ENCODE measurements around the gene RIN3. TPM values are rescaled to one million over a fixed set of nuclear protein-coding genes. Genes with fewer than 3 reads are reported as not detected.

Gene RIN3
- total RNA-seq, 1 donor: 7.2 TPM

DNA sequence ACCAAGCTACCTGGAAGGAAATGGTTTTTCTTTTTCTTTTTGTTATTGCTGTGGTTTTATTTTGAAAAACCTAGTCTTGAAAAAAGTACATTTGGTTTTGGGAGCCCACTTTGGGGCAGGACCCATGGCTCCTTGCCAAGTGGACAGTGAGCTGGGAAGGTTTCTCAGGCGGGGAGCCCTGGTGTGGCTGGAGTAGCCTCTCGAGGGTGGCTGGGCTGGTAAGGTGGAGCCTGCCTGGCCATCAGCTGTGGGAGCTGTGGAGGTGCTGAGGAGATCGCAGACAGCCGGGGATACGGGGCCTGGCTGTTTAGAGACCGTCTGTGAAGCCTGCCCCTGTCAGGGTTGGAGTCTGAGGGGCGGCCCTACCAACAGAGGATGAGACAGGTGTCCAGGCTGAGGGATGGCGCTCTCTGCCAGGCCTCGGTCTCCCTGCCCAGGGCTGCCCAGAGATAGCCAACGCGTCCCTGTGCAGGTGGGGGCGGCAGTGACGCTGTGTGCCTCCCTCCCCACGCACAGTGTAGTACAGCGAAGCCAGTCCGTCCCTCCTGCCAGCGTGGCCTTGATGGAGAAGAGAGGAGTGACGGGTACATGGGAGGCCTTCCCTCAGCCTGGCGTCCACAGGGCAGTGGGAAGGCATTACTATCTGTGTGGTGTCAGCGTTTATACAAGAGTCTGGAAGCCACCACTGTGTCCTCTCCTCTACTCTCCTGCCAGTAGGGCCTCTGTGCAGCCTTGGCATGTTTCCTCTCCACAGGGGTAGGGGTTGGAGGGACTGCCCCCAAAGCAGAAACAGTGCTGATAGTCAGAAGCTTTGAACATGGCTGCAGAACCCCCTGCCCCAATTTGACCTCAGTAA, 5.9 kb downstream of the RIN3 start:
- no peak overlapping the region for H3K4me3 ChIP-seq (ENCODE audit: low read depth, low read length)
- DNase-seq (ENCODE audit: low read depth): no peak
- TF ChIP-seq, protein P1, sequence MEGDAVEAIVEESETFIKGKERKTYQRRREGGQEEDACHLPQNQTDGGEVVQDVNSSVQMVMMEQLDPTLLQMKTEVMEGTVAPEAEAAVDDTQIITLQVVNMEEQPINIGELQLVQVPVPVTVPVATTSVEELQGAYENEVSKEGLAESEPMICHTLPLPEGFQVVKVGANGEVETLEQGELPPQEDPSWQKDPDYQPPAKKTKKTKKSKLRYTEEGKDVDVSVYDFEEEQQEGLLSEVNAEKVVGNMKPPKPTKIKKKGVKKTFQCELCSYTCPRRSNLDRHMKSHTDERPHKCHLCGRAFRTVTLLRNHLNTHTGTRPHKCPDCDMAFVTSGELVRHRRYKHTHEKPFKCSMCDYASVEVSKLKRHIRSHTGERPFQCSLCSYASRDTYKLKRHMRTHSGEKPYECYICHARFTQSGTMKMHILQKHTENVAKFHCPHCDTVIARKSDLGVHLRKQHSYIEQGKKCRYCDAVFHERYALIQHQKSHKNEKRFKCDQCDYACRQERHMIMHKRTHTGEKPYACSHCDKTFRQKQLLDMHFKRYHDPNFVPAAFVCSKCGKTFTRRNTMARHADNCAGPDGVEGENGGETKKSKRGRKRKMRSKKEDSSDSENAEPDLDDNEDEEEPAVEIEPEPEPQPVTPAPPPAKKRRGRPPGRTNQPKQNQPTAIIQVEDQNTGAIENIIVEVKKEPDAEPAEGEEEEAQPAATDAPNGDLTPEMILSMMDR (IDR thresholded peaks at IDR 0.05; ENCODE audit: insufficient read depth, low read length): no peak

DNA sequence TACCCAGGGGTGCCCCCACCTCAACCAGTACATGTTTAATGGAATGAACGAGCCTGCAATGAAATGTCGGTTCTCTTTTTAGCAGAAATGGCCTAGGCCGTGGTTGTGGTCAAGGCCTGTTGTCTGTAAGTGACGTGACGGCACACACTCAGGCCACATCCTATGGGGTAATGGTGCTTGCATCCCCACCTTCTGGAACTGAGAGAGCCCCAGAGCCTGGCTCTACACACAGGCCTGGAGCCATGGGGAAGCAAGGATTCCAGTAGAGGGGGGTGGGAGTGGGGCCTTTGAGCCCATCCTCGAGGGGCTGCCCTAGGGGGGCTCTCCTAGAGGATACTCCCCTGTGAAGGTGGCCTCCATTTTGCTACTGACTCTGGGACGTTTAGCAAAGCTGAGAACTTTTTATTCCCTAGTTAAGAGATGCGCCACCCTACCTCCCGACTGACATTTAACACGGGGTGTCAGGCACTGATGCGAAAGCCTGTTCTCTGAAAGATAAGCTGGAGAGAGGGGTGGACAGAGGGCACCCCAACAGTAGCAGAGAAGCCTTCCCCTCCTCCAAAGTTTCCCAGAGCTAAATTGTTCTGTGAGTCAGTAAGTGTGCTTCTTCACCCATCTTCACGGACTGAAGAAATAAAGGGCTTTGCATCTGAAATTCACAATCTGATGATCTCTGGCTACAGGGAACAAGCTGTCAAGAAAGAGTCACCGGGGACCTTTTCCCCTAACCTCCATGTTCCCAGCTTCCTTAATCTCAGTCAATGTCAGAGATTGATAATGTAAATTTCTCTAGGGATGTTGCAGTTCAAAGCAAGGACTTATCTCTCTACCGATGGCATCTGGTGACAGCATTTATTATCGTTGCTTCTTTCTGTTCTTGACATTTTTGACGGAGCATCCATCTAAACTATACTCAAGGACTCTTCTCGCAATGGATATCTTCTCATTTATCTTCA, 6.8 kb downstream of the RIN3 start:
- H3K4me3 ChIP-seq (ENCODE audit: low read depth, low read length): no peak overlapping the region
- TF ChIP-seq, protein P1 (IDR thresholded peaks at IDR 0.05; ENCODE audit: insufficient read depth, low read length): no peak
- DNase-seq (ENCODE audit: low read depth): no peak

DNA sequence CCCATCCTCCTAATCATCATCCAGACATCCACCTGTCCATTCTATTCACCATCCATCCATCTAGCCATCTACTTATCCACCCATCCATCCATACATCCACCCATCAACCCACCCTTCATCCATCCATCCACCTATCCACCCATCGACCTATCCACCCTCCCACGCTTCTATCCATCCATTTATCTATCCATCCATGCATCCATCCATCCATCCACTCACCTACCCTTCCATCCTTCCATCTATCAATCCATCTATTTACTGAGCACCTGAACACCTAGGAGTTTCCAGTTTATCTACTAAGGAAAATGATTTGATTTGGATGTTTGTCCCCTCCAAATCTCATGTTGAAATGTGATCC, 7.5 kb downstream of the RIN3 start:
- DNase-seq (ENCODE audit: low read depth): no peak
- H3K4me3 ChIP-seq (ENCODE audit: low read depth, low read length): no peak overlapping the region
- TF ChIP-seq, protein P1 (IDR thresholded peaks at IDR 0.05; ENCODE audit: insufficient read depth, low read length): no peak

DNA sequence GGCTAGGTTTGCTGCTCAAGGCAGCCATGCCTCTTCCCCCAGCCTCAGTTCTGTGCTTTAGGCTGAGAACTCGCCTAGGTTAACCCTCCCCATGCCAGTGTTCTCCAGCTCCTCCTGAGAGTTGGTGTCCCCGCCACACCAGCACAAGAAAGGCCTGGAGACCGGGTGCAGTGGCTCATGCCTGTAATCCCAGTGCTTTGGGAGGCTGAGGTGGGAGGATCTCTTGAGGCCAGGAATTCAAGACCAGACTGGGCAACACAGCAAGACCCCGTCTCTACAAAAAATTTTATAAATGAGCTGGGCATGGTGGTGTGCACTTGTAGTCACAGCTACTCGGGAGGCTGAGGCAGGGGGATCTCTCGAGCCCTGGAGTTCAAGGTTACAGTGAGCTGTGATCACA, 10.2 kb downstream of the RIN3 start:
- DNase-seq (ENCODE audit: low read depth): no peak
- TF ChIP-seq, protein P1 (IDR thresholded peaks at IDR 0.05; ENCODE audit: insufficient read depth, low read length): no peak
- no peak overlapping the region for H3K4me3 ChIP-seq (ENCODE audit: low read depth, low read length)

DNA sequence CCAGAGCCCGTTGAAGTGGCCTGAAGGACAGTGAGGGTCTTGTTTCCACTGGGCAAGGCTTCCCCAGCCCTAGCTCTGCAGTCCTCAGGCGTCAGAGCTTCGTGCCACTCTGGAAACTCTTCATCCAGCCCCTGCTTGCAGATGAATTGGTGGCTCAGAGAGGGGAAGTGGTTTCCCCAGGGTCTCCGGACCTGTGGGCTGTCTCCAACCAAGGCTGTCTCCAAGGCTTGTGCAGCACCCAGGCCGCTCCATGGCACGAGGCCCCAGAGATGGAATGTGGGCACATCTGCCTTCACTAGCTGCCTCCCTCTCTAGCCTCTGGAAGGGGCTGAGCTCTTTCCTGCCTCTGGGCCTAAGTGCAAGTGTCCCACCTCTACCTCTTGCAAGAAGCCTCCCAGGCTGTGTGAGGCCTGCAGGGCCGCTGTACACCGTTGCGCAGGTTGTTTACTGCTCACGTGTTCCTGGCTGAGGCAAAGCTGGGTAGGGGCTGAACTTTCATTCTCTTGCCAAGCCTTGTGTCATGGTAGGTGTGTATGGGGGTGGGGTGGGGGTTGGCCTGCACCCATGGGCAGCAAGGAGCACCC, 11.1 kb downstream of the RIN3 start:
- no peak for DNase-seq (ENCODE audit: low read depth)
- TF ChIP-seq, protein P1 (IDR thresholded peaks at IDR 0.05; ENCODE audit: insufficient read depth, low read length): no peak
- H3K4me3 ChIP-seq (ENCODE audit: low read depth, low read length): no peak overlapping the region

DNA sequence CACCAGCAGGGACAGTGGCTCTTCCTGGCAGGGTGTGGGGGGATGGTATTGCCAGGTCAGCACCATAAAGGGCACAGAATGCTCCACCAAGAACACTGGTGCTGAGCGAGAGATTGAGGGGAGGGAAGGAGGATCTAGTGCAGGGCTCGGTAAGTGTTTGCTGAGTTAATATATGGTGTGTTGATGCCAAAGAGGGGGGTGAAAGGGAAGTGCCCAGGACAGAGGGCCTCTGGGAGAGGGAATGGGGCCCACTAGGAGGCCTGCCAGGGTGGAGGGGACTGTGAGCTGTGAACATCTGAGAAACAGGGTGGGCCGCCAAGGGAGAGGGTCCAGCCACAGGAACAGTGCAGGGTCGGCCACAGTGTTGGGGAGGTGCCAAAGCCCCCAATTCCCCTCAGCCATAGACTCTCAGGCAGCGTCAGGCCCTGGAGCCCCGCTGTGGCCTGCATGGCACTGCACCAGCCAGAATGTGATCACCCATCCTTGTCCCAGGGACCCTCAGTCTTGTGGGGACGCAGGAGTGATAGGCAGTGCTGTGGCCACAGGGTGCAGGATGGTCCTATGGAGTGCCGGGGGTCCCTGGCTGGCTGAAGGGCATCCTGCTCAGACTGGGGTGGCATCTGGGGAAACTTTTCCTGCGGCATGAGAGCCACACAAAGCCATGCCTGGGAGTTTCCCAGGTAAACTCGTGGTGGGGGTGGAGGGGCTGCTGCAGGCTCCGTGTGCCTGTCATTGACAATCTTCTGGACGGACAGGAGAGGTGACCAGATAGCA, 11.9 kb downstream of the RIN3 start:
- no peak overlapping the region for H3K4me3 ChIP-seq (ENCODE audit: low read depth, low read length)
- TF ChIP-seq, protein P1 (IDR thresholded peaks at IDR 0.05; ENCODE audit: insufficient read depth, low read length): no peak
- DNase-seq (ENCODE audit: low read depth): no peak
